Activated gamma-delta T cell treated with anti-CD3 and anti-CD28 coated beads, Interleukin-2, amount 50 U/mL, for 16 hours (primary cell): Measurements from ENCODE around the gene CLDN14.

Experiments used
- DNase-seq: peaks from one replicate; pipeline ENCODE4 v3.0.0-alpha.2; 2020; ENCODE audit warnings: low read depth

The CLDN14 gene

GRCh38 chr21:36471254-36471723 is 8.6 kb downstream of the CLDN14 start:
- no peak for DNase-seq

DNA sequence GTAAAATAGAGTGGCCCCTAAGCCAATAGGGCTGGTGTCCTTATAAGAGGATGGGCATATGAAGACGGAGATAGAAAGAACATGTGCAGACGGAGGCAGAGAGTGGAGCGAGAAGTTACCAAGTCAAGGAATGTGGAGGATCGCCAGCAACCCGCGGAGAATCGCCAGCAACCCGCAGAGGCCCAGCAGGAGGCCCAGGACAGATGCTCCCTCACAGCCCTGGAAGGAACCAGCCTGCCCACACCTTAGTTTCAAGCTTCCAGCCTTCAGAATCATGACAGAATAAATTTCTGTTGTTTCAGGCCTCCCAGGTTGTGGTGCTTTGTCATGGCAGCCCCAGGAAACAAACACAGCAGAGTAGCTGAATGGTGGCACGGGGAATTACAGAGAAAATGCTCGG is 9.6 kb downstream of the CLDN14 start:
- no peak for DNase-seq

DNA sequence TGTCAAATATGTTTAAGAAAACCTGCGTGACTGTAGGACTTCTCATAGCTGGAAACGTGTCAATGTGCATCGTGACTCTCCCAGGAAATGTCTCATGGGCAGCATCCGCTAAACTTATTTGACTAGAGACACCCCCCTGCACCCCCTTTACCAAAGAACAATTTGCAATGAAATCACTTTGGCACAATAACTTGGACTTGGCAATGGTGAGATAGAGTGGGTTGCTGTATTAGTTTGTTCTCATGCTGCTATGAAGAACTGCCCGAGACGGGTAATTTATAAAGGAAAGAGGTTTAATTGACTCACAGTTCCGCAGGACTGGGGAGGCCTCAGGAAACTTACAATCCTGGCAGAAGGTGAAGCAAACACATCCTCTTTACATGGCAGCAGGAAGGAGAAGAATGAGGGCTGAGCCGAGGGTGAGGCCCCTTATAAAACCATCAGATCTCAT is 13.8 kb downstream of the CLDN14 start:
- DNase-seq, result no peak

- DNase-seq, result no peak
Observed at GRCh38 chr21:36465478-36465877, 14.4 kb downstream of the CLDN14 start.

GRCh38 chr21:36464590-36464989 is 15.3 kb downstream of the CLDN14 start:
- DNase-seq, result no peak

DNA sequence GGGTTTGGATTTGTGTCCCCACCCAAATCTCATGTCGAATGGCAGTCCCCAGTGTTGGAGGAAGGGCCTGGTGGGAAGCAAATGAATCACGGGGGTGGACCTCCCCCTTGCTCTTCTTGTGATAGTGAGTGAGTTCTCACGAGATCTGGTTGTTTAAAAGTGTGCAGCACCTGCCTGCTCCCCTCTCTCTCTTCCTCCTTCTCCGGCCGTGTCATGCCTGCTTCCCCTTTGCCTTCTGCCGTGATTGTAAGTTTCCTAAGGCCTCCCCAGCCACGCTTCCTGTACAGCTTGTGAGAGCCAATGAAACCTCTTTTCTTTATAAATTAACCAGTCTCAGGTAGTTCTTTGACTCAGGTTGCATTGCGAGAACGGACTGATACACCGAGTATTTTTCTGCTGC is 15.9 kb downstream of the CLDN14 start:
- no peak for DNase-seq

DNA sequence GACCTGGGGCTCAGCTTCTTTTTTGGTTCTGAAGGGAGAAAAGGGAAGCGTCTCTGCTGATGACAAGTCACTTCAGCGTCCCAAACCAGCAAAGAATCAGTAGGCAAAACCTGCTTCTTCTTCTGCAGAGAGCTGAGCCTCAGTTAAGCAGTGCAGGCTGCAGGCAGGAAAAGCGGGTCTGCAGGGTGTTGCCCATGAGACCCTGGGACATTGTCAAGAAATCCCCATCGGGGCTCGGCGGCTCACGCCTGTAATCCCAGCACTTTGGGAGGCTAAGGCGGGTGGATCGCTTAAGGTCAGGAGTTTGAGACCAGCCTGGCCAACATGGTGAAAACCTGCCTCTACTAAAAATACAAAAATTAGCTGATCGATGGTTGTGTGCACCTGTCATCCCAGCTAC is 16.7 kb downstream of the CLDN14 start:
- DNase-seq, result no peak

DNA sequence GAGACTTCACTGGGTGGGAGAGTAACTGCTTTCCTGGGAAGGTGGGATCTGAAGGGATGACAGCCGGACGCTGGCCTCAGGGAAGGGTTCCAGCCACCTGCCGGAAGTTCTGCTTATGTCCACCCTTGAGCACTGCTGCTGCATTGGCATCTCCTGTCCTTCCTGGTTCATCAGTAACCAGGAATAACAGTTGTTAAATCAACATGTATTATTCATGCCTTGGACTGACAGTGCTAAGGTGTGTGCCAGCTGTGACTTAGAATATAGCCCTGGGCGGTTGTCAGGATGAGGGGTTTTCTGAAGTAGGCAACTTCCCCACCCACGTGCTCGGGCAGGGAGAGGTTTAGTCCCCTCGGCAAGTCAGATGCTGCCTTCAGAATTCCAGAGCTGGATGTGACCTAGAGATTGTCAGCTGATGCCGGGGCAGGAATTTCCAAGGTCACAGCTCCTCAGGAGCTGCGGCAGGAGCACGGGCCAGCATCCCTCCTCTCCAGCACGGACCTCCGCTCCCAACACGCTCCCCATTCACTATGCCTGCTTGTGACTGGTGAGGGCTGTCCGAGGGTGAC is 17.9 kb downstream of the CLDN14 start:
- no peak for DNase-seq

DNA sequence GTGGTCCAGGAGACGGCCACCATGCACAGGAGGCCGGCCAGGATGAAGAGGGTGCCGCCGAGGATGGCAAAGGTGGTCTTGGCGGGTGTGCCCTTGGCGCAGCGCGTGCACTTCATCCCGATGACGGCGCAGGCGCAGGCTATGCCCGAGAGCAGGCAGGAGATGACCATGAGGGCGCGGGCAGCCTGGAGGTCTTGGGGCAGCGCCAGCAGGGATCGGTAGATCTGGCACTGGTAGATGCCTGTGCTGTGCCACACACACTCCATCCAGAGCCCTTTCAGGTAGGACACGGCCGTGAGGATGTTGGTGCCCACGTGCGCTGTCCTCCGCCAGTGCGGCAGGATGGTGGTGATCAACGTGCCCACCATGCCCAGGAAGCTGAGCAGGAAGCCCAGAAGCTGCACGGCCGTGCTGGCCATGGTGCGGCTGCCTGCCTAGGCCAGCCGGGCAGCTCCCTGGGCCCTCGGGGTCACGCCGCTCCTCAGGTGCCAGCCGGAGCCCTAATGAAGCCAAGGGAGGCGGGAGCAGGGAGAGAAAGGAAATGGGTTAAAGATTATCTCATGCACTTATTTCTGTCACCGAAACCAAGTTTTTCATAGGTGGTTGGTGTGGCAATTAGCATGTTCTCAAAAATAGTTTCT is 18.5 kb downstream of the CLDN14 start:
- no peak for DNase-seq

DNA sequence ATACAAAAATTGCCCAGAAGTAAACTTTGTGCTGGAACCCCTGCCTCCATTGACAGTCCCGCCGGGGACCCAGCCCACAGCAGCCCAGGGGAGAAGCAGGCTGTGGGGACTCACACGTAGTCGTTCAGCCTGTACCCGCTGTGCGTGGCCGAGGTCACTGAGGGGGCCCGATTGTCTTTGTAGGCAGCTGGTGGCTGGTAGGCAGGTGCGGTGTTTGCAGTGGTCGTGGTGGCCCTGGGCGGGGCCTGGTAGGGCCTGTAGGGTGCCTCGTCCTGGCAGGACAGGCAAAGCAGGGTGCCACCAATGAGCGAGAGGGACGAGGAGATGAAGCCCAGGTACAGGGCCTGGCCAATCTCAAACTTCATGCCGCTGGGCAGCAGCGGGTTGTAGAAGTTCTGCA is 19.1 kb downstream of the CLDN14 start:
- DNase-seq, result no peak

- DNase-seq, result no peak
Observed at GRCh38 chr21:36459098-36459497, 20.8 kb downstream of the CLDN14 start.

GRCh38 chr21:36456729-36457414 is 23.1 kb downstream of the CLDN14 start:
- DNase-seq, result no peak

DNA sequence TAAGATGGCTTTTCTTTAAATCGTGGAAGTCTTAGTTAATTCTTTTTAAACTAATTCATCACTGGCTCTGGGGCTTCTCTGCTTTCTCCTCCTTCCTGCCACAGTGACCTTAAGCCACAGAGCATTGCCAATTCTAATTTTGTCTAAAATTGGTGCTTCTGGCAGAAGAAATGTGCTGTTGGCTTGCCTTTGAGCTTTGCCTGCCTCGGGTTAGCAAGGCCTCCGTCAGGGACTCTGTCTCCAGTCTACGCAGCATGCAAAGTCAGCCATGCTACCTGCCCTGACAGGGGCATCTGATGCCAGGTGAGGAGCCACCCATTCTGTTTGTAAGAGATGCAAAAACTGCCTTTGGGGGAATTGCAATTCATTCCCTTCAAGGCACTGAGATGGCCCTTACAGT is 25.2 kb downstream of the CLDN14 start:
- no peak for DNase-seq

GRCh38 chr21:36454093-36454531 is 25.8 kb downstream of the CLDN14 start:
- DNase-seq, result no peak

- DNase-seq, result no peak
Observed at GRCh38 chr21:36452281-36452825, 27.6 kb downstream of the CLDN14 start.

DNA sequence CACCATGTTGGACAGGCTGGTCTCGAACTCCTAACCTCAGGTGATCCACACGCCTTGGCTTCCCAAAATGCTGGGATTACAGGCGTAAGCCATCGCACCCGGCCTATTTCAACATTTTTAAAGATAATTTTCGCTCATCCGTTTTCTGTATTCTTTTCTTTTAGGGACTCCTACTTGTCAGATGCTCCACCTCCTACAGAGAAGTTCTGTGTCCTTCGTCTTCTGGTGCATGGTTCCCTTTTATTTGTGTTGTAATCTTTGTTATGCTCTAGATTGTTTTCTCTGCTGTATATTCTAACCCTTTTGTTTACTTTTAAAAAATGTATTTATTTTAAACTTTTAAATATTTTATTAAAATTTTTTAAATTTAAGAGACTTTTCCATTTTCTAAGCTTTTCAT is 28.4 kb downstream of the CLDN14 start:
- no peak for DNase-seq

DNA sequence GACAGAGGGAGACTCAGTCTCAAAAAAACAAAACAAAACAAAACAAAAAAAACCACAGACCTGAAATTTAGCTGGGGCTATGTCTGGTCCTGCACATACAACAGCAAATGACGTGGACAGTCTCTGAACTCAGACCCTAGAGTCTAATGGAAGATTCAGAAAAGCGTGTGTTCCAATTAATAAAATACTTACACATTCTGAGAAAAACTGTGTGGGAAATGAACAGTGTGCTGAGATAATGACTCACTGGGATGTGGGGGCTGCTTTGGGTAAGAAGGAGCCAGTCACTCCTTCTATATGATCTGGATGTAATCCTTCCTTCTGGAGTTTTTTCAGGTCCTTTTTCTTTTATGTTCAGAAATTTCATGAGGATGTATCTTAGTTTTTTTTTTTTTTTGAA is 29.4 kb downstream of the CLDN14 start:
- DNase-seq, result no peak

DNA sequence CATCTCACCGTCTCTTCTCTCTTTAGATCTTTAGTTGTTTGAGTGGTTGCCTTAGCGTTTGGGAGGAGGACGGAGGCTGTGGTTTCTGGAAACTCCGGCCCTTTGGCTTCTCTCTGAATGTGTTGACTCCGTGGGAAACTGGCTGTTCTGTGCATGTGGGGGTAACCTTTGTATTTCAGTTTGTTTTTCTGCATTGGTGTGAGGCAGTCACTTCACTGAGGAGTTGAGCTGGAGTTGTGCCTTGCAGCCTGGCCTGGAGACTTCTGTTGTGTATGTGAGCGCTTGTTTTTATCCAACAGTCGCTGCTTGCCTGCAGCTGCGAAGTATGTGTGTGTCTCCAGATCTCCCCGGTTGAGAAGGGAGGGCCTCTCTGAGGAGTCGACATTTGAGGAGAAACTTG is 33.6 kb downstream of the CLDN14 start:
- DNase-seq, result no peak

DNA sequence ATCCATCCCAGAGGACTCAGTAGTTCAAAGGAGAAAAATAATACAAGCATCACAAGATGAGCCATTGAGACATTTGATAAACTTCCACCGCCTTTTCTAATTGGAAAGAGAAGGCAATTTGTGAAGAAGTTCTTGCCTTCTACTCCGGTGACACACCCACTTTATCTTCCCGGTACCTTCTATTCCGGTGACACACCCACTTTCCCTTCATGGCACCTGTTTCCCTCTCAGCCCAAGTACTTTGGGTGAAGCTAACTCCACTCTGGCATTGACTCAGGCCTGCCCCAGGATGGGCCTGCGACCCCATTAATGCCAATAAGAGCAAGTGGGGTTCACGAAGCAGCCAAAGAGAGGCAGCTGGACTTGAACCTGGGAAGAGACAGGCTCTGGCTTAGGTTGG is 38.2 kb downstream of the CLDN14 start:
- no peak for DNase-seq

GRCh38 chr21:36437745-36438128 is 42.2 kb downstream of the CLDN14 start:
- DNase-seq, result no peak

GRCh38 chr21:36436829-36437744 is 42.8 kb downstream of the CLDN14 start:
- no peak for DNase-seq

DNA sequence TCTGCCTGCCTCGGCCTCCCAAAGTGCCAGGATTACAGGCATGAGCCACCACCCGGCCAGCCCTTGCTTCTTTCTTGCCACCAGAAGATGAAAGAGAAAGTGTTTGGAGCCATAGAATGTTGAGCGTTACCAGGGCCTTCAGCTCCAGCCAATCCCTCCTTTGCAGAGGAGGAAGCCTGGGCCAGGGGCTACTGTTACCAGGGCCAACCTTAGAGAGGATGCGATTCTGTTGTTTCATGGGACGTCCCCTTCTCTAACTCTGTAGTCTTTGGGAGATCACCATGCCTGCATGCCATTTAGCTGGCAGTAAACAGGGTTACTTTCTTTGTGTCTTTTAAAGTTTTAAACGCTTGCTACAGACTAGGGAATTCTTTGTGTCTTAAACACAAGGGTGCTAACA is 45.8 kb downstream of the CLDN14 start:
- DNase-seq, result no peak
